ENCODE results near the gene CTSC.
A peak's percentile ranks its signal among the peaks of the same experiment; 100 is the strongest.

CTSC gene

GRCh38 chr11:88327061-88327460, 10.5 kb downstream of the CTSC start (continued):
- TF ChIP-seq, protein P1, sequence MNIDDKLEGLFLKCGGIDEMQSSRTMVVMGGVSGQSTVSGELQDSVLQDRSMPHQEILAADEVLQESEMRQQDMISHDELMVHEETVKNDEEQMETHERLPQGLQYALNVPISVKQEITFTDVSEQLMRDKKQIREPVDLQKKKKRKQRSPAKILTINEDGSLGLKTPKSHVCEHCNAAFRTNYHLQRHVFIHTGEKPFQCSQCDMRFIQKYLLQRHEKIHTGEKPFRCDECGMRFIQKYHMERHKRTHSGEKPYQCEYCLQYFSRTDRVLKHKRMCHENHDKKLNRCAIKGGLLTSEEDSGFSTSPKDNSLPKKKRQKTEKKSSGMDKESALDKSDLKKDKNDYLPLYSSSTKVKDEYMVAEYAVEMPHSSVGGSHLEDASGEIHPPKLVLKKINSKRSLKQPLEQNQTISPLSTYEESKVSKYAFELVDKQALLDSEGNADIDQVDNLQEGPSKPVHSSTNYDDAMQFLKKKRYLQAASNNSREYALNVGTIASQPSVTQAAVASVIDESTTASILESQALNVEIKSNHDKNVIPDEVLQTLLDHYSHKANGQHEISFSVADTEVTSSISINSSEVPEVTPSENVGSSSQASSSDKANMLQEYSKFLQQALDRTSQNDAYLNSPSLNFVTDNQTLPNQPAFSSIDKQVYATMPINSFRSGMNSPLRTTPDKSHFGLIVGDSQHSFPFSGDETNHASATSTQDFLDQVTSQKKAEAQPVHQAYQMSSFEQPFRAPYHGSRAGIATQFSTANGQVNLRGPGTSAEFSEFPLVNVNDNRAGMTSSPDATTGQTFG (tag by site-specific recombination; IDR thresholded peaks at IDR 0.05; ENCODE audit: borderline replicate concordance) = no peak

DNA sequence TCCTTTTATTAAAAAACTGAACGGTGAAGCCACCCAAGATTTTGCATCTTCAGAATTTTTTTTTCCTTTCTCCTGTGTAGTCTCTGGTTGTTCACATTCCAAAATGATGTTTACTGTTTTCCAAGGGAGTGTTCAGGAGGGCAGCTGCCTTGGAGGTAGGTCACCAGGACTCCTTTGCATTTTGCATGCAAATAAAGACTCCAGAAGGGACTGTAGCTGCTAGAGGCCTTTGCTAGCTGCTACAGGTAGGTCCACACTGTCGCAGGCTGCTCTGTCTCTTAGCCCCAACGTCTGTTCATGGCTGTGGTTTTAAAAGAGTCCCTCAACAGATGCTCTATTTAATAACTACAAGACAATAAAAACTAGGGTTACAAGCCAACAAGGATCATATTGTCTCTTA, 11.4 kb downstream of the CTSC start:
- ChIA-PET POLR2A (interaction anchor here (1.6 kb wide), 1 partner anchor 11 kb away, joined by 8 read pairs; the partner anchor contains the start of gene CTSC), CTCF (no interaction called here)
- no peaks in the 10 kb centered on the region for H3K9me3 ChIP-seq (ENCODE audit: control insufficient read depth, insufficient read depth, low read depth, low read length)
- TF ChIP-seq ZNF777 (tag by site-specific recombination; IDR thresholded peaks at IDR 0.05; ENCODE audit: borderline replicate concordance) (no peak), SCRT1 (tag by site-specific recombination; IDR thresholded peaks at IDR 0.05; ENCODE audit: borderline replicate concordance) (peak; percentile 35; the same call in 1 of the 2 replicates), ZNF354C (tag by site-specific recombination; IDR thresholded peaks at IDR 0.05; ENCODE audit: borderline replicate concordance, low read depth) (no peak), ZNF518A (tag by site-specific recombination; conservative IDR thresholded peaks at IDR 0.05; ENCODE audit: low read depth) (no peak), ZNF112 (tag by site-specific recombination; IDR thresholded peaks at IDR 0.05) (no peak), ZBTB49 (tag by site-specific recombination; IDR thresholded peaks at IDR 0.05; ENCODE audit: low read depth) (no peak), PBX3 (CRISPR knock-in tag; IDR thresholded peaks at IDR 0.05) (no peak), ZBTB8A (tag by site-specific recombination; IDR thresholded peaks at IDR 0.05) (no peak), PRDM6 (tag by site-specific recombination; IDR thresholded peaks at IDR 0.05) (no peak), OVOL3 (tag by site-specific recombination; IDR thresholded peaks at IDR 0.05) (no peak), SP7 (tag by site-specific recombination; IDR thresholded peaks at IDR 0.05) (no peak), SCRT2 (tag by site-specific recombination; IDR thresholded peaks at IDR 0.05) (peak; percentile 63), ZNF202 (tag by site-specific recombination; IDR thresholded peaks at IDR 0.05; ENCODE audit: borderline replicate concordance) (no peak), ZNF621 (tag by site-specific recombination; IDR thresholded peaks at IDR 0.05) (no peak), RBAK (tag by site-specific recombination; IDR thresholded peaks at IDR 0.05) (no peak)
- TF ChIP-seq, protein P2, sequence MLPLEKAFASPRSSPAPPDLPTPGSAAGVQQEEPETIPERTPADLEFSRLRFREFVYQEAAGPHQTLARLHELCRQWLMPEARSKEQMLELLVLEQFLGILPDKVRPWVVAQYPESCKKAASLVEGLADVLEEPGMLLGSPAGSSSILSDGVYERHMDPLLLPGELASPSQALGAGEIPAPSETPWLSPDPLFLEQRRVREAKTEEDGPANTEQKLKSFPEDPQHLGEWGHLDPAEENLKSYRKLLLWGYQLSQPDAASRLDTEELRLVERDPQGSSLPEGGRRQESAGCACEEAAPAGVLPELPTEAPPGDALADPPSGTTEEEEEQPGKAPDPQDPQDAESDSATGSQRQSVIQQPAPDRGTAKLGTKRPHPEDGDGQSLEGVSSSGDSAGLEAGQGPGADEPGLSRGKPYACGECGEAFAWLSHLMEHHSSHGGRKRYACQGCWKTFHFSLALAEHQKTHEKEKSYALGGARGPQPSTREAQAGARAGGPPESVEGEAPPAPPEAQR (tag by site-specific recombination; IDR thresholded peaks at IDR 0.05) = no peak
- H3K27ac ChIP-seq (ENCODE audit: extremely low read depth, low read depth, low read length) = no peak overlapping the region
- H3K36me3 ChIP-seq (ENCODE audit: control insufficient read depth in 2 of 2, insufficient read depth in 1 of 2, low read length in 2 of 2) = peaks cover 0 to 16% of the 10 kb centered on the region in 2 experiments; a peak in 2 of 3 replicates
- H3K4me3 ChIP-seq (ENCODE audit: low read depth, low read length) = no peak overlapping the region
- H3K4me1 ChIP-seq (ENCODE audit: control insufficient read depth, insufficient read depth, low read length) = no peaks in the 10 kb centered on the region
